GM21786 (cell line): ENCODE results near the gene SGIP1.

Source experiments
- ATAC-seq: cut with Tn5 transposase; IDR thresholded peaks from one replicate; pipeline ENCODE4 v1.9.1; 2021; ENCODE audit not compliant: unreplicated experiment

SGIP1 gene

DNA sequence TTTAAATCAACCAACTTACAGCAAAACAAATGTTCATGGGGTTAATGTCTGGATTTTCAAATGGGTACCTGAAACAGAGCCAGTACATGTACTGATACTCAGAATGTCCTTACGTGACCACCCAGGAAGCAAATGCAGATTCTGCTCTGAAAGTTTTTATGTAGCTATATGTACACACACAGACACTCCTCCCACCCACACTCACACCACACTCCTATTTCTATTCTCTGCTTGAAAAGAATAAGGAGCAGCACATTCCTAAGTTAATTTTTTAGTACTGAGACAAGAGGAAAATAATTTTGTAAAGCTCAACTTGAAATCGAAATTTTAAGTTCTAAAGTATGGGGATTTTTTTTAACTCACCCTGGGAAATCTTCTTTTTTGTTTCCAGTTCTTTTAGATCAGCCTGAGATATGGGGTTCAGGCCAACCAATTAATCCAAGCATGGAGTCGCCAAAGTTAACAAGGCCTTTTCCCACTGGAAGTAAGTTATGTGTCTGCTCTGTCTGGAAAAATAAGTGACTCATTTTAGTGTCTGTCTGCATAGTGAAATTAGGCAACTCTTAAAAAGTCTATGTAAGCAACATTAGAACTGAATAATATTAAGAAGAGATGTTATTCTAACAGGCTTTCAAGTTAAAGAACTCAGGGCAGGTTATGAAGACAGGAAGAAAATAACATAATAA lies 142.8 kb downstream of the SGIP1 start:
- no peak for ATAC-seq

DNA sequence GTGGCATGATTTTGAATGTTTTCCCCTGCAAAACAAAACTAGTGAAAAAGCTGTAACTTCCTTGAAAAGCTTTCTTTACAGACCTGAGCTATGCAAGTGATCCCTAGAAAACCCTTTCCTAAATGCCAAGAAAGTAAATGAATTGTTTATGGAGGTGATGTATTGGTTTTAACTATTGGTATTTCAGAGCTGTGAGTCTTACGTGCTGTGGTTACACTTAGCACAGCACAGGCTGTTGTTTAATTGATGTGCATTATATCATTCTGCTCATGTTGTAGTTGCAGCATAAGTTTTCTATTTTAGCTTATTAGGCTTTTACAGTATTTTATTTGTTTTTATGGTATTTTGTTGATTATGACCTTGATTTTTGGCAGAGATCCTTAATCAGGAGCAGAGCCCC lies 144.2 kb downstream of the SGIP1 start:
- no peak for ATAC-seq

DNA sequence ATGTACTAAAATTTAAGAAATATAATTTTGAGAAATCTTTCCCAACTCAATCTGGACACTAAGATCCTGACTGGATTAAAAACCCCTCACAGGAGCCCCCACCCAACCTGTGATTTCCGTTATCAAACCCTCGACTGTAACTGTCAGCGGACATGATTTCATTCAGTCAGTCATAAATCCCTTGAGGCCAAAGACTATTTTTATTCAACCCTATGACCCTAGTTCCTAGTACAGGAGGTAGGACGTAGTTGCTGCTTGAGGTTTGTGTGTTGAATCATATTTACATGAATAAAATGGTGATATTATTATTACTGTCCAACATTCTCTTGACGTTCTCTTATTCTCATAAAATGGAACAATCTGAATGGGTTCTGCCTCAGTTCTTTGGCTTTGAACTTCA lies 145.2 kb downstream of the SGIP1 start:
- no peak for ATAC-seq

DNA sequence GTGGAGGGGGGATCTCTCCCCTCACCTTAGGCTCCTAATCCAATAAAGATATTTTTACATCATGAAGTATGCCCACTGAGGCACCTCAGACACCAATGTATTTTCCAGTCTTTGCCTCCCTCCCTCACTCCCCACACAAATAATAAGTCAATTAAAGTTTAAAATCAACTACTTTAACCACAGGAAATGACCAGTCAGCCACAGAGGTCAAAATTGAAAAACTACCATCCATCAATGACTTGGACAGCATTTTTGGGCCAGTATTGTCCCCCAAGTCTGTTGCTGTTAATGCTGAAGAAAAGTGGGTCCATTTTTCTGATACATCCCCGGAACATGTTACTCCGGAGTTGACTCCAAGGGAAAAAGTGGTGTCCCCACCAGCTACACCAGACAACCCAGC lies 147.7 kb downstream of the SGIP1 start:
- ATAC-seq = no peak

DNA sequence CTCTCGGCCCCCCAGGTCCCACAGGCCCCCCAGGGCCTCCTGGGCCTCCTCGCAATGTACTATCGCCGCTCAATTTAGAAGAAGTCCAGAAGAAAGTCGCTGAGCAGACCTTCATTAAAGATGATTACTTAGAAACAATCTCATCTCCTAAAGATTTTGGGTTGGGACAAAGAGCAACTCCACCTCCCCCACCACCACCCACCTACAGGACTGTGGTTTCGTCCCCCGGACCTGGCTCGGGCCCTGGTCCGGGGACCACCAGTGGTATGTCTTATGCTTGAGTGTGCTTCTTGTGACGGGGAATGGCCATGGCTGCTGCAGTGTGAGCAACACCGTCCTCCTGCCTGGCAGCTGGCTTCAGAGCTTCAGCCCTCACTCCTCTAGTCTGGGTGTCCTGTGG lies 148.2 kb downstream of the SGIP1 start:
- no peak for ATAC-seq

DNA sequence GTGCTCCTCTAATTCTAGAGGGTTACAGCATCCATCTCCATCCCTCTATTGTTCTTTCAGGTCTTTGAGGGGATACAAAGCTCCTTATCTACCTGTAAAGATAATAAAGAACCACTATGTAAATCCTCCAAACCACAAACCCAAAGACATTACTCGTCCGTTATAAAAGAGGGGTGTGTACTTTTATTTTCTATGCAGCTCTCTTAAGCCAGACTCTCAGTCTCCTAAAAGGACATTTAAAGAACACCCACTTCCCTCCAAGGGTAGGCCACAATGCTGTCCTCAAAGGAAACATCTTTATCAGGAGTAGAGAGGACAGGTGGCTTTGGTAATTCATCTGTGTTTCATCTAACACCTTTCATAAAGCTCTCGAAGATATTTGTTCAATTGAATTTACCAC lies 150.4 kb downstream of the SGIP1 start:
- no peak for ATAC-seq

DNA sequence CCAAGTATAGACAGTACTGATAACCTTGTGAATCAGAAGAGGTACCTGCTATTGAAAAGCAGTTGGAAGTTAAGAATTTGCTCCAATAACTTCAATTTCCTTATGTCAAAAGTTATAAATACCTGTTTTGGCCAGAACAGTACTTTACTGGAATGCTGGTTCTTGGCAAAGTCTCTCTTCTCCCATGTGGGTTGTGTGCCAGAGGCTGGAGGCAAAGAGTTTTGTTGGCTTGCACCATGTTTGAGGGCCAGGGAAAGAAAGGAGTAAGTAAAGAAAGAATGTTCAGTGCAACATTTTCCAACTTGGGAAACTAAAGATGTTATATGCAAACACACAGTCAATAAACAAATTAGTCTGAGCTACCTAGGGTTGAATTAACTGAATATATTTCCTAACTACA lies 151.3 kb downstream of the SGIP1 start:
- no peak for ATAC-seq

DNA sequence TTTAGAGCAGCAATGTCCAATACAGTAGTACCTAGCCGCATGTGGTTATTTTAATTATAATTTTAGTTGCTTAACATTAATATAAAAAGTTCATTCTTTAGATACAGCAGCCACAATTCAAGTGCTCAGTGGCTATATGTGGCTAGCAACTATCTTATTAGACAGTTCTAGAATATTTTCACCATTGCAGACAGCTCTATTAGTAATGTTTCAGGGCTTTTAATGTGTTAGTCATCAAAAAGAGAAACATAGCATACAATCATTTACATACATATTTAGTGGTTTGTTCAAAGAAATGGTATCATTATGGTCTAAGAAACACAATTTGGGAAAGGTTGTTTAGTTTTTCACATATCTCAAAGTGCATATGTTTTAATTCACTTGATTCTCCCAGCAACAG lies 151.7 kb downstream of the SGIP1 start:
- ATAC-seq = no peak

DNA sequence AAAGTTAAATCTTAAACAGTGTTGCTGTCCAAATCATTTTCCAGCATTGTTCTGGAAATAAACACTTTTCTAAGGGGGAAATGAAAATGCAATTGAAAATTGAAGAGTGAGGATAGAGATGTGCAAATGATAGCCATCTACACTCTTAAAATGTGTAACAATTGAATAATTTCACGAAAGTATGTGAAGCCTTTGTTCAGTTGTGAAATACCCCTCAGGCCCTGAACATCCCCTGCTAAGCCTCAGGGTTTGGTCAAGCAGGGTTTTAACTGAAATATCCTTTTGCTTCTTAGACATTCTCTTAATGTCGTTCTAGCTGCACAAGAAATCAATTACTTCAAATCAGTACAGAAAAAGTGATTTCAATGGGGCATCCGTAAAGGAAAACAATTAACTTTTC lies 152.5 kb downstream of the SGIP1 start:
- no peak for ATAC-seq

DNA sequence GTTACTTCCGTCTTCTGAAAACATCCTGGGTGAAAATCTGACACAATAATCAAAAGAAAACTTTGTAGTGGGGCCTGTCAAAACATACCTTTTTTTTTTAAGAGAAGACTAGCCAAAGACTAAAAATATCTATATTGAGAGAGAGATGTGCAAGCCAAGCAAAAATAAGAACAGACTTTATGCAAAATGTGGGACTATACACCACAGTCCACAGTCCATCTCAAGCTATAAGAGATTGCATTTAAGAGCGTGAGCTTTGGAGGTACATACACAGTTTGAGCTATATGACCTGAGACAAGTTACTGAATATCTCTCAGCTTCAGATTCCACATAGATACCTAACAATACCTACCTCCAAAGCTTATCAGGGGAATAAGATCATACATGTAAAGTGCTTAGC lies 153.4 kb downstream of the SGIP1 start:
- ATAC-seq = no peak

DNA sequence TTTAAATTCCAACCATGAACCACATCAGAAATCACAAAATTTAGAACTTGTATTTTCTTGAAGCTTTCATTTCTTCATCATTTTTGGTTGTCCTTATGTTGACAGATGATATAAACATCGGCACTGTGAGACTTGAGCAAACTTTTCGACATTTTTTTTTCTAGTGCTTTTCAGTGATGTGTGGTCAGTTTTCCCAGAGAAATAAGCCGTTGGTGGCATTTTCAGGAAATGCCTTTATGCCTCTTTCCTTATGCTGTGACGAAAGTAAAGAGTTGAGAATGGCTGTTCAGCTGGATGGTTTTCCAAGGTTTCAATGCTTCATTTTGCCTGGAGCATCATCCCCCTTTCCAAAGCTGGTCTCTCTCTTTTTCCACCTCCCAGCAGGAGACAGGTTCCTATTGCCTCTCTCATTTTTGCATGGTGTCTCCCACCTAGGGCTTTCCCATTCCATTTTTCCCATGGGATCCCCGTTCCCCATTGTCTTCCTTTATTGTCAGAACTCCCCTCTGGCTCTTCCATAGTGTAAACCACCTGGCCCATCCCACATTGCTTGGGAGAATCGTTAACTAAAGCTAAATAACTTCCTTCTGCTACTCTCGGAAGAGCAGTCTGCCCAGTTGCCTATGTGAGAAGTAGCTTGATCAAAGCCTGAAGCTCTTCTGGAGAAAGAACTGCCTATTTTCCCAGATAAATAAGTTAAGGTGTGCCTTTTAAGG lies 156.9 kb downstream of the SGIP1 start:
- no peak for ATAC-seq

DNA sequence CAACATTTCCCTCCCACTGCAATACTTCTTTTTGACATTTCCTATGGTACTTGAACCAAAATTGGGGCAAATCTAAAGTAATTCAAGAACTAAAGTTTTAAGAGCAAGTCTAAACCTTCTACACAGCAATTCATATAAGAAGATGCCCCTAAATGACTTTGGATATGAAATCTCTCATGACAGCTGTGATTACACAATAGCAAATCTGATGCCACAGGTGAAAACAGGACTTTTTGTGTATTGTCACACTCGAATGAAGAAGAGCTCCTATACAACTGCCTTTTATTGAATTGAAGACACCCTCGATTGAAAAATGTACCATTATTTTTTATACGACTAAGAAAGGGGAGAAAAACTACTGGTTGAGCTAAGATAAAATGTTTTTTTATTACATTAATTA lies 158.7 kb downstream of the SGIP1 start:
- ATAC-seq = no peak

DNA sequence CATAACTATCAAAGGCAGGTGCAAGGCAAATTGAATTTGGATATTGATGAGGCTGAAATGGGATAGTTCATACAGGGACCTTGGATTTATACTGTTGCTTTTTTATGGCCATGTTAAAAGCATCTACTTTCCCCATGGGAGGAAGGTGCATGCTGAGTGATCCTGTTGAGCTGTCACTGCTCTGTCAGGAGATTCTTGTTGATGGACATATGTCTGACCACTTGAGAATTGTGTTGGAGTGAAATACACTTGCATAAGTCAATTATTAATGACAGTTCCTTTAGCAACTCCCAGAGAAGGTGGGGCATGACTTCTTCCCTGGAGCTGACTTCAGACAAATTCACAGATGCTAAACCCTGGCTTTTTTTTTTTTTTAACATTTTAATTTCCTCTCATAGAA lies 159.9 kb downstream of the SGIP1 start:
- no peak for ATAC-seq

DNA sequence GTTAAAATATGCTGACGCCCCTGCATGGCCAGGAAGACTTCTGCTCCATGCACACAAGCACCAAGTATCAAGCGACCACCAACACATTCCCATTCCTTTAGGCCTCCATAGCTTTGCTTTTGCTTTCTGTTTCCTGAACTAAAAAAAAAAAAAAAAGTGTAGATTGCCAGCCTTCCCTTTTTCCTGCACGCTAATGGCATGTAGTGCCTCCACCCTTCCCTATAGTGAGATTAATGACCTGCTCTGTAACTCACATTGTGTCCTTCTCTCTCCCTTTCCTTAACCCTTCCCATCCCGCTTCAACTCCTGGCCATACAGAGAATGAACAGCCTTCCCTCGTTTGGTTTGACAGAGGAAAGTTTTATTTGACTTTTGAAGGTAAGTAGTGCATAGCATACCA lies 161.2 kb downstream of the SGIP1 start:
- ATAC-seq = no peak

DNA sequence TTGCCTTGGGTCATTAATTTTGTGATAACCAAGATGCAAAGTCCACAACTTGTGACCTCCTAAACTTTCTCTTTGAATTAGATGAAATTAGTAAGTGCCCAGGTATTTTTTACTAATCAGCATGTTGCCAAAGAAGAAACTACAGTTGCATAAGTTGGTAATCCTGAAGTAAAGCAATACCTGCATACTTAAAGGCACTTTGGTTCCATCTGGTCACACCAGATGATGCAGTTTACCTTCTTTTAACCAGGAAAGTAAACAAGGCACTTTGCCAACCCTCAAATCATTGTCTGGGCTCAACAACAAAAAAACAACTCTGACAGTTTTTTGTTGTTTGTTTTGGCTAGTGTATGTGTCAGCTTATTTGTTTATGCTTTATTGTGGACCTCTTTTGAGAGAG lies 162.8 kb downstream of the SGIP1 start:
- ATAC-seq = no peak

DNA sequence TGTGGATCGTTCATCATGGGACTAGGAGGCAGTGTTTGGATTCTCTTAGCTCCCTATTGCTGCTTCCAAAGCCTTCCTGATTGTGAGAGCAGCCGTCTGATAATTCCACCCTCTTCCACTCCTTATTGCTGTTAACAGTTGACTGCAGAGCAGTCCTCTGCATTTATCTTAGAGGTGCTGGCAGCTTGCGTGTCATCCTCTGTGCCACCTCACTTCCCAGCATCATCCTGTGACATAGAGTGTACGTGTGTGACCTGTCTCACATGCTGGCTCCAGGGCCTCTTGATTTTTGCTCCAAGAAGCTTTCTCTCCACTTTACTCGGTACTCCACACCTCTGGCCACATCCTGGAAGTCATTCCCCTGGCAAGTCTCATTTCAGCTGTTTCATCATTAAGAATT lies 165.3 kb downstream of the SGIP1 start:
- no peak for ATAC-seq

DNA sequence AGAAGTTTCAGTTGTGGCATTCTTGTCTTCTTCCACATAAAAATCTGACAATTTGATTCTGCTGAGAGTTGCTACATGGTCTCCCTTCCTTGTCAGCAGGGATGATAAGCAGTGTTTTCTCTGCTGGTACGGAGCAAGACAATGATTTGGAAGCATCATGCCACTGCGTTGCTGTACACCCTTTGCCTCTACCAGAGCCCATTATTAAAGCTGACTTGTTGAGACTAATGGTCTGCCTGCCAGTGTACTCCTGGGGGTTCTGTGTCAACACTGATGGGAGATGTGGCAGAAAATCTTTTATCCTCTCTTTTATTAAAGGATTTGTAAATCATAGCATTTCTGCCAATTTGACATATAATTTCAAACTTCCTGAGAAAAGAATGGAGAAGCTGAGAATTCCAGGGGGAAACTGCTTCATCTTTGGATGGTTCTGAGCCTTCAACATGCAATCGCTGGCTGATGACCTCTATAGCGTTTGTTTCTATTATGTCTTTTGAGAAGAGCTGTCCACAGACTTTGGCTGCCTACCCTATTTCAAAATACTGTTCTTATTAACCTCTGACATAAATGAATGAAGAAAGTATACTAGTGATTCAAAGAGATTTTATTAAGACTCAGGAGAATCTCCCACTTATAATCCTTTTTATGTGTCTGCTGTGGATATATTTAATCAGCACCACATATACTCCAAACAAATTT lies 170.4 kb downstream of the SGIP1 start:
- ATAC-seq = no peak

DNA sequence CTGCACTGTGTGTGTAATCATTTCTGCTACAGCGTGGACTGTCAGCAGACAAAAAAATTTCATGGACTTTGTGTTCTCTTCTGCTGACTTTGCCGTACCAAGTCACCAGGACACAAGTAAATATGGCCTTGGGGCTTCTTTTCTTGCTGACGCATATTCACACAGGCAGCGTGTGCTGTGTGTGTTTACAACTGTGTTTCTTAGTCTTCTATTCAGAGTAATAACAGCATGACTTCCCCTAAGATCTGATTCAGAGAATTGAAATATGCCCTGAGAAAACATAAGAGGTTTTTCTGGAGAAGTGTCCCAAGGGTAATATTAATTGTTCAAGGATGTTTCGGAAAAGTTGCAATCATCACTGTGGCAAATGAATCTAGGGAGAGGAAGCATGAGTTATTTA lies 171.2 kb downstream of the SGIP1 start:
- ATAC-seq = no peak

DNA sequence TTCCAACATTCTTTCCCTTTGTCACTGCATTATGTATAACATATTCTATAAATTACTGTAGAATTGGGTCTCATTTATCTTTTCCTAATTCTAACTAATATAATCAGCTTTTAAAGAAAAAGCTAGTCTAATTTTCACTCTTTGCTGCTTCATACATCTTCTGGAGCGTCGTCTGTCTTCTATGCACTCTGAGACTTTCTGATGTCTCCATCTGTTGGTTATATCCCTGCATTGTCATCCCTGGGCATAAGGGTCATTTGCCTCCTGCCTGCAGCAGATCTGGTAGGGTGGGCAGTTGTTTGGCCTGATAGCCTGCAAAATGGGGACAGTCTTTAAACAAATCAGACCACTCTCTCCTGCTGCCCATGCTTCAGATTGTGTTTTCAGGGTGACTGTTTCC lies 177.5 kb downstream of the SGIP1 start:
- no peak for ATAC-seq

DNA sequence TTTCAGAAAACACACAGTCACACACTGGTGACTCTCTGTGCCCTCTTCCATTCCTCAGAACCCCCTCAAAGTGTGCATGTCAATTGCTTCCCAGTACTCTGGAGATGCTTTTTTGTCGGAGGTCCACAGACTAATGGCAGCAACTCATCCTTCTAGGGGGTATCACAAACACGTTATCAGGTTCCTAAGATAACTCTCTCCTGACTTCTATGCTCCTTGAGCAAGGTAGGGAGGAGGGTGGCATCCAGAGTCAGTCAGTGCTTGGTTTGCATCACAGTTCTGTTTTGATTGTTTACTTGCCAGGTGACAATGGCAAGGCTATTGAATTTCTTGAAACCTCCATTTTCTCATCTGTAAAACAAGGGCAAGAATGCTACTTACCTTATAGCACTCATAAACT lies 178.9 kb downstream of the SGIP1 start:
- ATAC-seq = no peak

DNA sequence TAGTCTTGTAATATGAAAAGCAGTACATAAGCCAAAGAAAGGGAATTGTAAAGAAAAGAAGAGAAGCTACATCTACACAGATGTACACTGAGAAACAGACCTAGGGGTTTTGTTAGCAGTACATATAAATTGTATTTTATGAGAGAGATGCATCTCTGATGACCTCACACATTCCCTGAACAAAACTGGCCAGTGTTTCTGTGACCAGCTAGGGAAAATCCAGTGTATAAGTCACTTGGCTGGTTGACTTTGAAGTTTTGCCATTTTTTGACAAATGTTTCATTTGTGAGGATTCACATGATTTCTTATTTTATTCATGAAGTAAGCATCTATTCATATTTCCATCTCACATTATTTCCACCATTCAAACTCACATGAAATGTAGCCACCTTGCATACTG lies 190.0 kb downstream of the SGIP1 start:
- no peak for ATAC-seq

DNA sequence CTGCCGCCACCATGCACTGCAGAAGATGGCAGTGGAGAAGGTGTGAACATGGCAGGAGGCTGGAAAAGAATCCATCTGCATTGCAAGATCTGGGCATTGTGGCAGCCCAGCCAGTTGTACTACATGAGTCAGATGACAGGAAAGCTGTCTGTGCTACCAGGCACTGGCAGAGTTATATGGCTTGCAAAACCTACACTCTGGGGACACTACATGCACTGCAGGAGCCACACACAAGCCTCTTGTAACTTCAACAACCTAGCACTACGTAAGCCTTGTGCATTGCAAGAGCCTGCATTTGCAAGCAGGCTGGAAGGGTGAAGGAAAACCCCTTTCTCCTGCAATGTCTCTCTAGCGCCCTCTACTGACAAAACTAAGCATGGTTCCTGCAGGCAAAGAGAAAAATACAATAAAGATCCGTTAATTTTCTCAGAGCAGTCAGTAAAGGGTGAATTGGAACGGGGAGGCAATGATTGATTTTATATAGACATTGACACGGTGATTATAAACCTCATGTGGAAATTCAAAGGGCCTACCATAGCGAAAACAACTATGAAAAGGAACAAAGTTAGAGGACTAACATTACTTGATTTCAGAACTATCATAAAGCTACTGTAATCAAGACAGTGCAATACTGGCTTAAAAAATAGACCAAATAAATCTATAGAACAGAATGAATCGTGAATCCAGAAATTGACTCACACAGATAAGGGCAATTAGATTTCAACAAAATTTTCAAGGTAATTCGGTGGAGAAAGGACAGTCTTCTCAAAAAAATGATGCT lies 192.1 kb downstream of the SGIP1 start:
- peak; percentile 87 for ATAC-seq
